HG02759 (cell line): ENCODE results near the gene MAPK14.
A peak's percentile ranks its signal among the peaks of the same experiment; 100 is the strongest.

Experiments
- ATAC-seq: cut with Tn5 transposase; IDR thresholded peaks from one replicate; pipeline ENCODE4 v1.9.1; 2021; ENCODE audit warnings: mild to moderate bottlenecking, moderate library complexity; ENCODE audit not compliant: unreplicated experiment

The MAPK14 gene

DNA sequence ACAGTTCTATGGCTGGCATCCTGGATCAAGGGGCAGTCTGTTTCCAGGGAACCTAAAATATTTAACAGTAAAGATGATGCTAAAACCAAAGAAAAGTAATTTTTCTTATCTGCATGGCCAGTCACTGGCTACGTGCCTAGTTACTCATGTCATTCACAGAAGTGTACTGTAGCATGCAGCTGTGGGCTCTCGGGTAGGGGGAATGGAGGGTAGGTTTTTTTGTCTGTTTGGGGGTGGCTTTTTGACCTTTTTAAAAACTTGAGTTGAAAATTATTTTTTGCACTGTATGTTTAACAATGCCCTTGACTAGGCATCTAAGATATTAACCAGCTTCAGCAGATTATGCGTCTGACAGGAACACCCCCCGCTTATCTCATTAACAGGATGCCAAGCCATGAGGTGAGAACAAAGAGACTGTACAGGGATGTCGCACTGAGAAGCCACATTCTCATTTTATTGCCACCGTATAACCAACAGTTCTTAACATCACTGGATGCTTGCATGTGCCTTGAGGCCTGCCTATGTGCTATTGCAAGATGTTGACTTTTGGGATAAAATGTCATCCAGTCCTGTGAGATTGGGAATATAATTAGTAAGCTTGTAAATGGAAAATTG lies 72.4 kb downstream of the MAPK14 start:
- no peak for ATAC-seq

DNA sequence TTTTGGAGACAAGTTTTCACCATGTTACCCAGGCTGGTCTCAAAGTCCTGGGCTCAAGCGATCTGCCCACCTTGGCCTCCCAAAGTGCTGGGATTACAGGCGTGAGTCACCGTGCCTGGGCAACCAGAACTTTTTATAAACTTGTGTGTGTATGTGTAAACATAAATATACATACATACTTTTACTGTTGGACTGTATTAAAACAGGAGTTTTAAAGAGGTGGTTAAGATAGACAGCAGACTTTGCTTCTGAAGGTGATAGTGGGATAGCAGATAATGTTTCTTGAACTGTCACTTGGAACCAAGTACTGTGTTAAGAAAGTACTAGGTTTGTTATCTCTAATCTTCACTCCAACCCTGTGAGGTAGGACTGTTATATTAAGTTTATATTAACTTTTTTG lies 74.1 kb downstream of the MAPK14 start:
- no peak for ATAC-seq

DNA sequence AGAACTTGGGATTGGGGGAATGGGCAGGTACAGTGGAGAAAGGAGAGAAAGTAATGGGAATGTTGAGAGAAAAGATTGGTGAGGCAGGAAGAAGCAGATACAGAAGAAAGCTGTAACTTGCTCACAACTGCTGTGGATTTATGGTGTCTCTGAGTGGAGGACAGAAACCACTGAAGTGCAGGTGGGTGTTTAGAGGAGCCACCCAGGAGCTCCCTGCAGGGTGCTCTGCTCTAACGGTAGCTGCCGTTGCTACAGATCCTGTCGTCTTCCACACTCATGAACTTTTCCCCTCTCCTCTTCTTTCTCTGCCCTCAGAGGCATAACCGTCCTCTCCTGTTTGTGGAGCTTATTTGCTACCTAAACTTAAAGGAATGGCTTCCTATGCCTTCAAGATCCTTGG lies 75.2 kb downstream of the MAPK14 start:
- ATAC-seq = no peak

DNA sequence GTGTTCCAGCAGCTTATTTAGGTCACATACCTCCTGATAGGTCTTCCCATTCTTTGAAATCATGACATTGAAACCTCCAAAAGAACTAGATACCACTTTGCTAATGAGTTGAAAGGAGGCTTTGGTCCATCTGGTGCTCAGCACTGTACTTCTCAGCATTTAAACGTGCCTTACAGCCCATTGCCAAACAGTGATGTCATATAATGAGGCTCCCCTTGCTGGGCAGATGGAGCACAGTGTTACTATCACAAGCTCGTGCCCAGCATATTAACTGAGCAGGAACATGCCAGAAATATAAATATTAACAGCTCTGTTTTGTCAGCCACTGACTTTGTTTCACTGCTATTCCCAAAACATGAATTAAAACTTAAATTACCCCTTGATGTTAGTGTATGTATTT lies 77.2 kb downstream of the MAPK14 start:
- ATAC-seq = no peak

DNA sequence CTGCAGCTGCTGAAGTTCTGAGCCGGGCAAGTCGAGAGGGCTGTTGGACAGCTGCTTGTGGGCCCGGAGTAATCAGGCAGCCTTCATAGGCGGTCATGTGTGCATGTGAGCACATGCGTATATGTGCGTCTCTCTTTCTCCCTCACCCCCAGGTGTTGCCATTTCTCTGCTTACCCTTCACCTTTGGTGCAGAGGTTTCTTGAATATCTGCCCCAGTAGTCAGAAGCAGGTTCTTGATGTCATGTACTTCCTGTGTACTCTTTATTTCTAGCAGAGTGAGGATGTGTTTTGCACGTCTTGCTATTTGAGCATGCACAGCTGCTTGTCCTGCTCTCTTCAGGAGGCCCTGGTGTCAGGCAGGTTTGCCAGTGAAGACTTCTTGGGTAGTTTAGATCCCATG lies 81.5 kb downstream of the MAPK14 start:
- ATAC-seq = no peak

DNA sequence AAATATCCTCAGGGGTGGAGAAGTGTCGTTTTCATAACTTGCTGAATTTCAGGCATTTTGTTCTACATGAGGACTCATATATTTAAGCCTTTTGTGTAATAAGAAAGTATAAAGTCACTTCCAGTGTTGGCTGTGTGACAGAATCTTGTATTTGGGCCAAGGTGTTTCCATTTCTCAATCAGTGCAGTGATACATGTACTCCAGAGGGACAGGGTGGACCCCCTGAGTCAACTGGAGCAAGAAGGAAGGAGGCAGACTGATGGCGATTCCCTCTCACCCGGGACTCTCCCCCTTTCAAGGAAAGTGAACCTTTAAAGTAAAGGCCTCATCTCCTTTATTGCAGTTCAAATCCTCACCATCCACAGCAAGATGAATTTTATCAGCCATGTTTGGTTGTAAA lies 82.4 kb downstream of the MAPK14 start:
- ATAC-seq = no peak

DNA sequence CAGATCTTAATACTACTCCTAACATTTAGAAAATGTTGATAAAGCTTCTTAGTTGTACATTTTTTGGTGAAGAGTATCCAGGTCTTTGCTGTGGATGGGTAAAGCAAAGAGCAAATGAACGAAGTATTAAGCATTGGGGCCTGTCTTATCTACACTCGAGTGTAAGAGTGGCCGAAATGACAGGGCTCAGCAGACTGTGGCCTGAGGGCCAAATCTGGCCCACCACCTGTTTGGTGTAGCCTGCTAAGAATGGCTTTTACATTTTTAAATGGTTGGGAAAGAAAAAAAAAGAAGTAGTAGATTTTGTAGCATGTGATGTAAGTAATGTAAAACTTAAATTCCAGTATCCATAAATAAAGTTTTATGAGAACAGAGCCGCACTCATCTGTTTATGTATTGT lies 83.3 kb downstream of the MAPK14 start:
- ATAC-seq = no peak

DNA sequence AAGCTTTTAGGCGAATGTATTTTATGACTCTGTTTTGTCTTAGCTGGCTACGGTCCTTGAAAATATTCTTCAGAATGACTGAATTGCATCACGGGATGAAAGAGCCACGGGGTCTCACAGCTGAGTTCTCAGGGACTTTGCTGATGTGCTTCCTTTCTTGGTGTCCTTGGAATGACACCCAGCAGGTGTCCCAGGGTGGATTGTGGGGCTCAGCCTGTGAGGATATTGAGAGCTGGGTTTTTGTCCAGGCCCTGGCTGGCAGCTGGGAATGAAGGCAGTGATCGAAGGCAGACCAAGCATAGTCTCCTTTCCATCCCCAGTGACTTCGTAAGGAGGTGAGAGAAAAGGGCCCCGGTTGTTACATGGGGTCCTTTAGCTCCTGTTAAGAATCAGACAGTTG lies 83.9 kb downstream of the MAPK14 start:
- ATAC-seq = no peak

DNA sequence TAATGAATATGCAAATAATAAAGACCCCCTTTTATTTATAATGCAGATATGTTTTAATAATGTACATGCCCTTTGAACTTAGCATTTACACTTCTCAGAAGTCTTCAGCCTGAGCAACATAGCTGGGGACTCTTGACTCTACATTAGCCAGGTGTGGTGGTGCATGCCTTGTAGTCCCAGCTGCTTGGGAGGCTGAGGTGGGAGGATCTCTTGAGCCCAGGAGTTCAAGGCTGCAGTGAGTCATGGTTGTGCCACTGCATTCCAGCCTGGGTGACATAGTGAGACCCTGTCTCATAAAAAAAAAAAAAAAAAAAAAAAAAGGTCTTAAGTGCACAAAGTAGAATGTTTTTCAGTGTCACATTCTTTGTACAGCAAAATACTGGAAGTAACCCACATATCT lies 85.4 kb downstream of the MAPK14 start:
- no peak for ATAC-seq

DNA sequence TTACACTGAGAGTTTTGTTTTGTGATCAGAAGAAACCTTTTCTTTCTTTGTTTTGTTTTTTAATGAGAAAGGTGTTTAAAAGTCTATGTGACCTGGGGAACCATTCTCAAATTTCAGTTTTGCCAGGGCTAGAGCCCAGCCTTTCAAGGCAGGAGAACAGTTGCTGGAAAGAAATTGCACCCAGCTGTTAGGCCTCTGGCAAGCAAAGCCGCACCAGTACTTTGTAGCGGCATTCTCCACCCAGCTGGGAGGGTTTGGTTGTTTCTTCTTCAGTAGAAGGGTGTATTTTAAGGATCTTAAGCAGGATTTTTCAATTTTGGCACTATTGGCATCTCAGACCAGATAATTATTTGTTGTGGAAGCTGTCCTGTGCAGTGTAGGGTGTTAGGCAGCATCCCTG lies 86.1 kb downstream of the MAPK14 start:
- ATAC-seq = no peak

DNA sequence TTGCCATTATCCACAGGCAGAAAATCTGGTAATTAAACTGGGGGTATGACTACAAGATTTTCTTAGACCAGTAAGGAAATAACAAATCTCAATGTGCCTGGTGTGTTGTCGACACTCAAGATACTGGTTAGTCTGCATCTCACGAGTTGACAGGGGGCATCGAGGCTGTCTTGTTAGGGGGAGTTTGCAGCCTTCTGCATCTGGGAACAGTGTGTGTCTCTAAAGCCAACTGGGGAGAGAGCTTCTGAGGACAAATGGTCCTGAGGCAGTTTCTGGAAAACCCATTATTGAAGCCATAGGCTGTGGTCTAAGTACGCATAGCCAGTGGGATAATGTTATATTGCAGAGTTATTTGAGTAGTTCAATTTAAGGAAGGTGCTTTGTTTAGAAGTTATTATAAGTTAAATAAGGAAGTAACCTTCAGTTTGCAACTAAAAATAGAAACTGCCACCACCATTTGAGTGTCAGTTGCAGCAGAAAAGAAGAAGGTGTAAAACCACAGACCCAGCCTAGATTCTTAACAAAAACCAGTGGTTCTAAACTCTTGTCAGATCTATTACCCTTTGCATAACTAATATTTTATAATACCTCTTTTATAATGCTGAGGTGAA lies 87.3 kb downstream of the MAPK14 start:
- ATAC-seq = peak; percentile 47

DNA sequence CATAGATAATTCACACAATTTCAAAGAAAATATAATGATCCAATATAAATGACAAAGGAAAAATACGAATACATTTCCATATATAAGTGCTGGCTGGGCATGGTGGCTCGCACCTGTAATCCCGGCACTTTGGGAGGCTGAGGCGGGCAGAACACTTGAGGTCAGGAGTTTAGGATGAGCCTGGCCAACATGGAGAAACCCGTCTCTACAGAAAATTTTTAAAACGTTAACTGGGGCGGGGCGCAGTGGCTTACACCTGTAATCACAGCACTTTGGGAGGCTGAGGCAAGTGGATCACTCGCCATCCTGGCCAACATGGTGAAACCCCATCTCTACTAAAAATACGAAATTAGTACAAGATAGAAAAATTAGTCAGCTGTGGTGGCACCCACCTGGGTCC lies 87.8 kb downstream of the MAPK14 start:
- ATAC-seq = no peak

DNA sequence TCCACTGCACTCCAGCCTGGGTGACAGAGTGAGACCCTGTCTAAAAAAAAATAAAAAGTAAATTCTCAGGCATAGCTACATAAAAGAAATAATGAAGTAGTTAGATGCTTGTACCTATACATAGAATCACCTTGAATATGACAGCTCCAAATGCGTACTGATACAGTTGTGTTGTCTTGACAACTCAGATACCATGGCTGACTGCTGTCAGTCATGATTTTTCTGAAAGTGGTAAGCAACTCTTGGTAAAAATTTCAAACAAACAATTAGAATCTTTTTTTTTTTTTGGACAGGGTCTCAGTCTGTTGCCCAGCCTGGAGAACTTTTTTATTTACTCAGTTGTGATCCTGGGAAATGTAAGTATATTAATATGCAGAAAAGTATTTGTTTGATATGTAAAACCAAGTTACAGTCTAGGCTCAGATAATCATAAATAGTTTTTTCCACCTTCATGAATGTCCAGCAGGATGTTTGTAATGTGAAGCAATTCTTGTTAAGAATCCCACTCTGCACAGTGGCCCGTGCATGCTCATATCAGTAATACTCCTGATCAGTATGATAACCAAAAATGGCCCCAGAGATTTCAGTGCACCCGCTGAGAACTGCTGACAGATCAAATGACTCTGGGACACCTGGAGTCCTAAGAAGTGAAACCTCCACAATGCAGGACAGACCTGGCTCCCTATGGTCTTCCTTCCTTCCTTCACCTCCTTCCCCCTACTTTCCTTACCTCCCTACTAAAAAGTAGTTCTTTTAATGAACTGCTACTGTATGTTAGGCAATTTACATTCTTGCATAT lies 88.7 kb downstream of the MAPK14 start:
- no peak for ATAC-seq

DNA sequence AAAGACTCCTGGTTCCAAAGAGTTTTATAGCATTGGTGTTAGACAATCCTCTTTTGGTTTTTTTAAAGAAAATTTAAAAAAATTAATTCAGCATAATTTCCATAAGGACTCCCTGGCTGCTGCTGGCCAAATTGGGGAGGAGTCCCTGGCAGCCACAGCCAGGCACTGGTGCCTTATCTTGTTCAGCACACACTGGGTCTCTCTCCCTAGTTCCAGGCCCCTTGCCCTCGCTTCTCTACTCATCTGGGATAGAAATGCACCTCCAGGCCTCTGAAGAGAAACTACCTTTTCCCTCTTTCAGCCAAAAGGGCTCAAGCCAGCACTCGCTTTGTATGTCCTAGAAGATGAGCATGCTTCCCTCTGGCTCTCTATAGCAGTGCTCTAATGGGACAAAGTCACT lies 89.3 kb downstream of the MAPK14 start:
- no peak for ATAC-seq

DNA sequence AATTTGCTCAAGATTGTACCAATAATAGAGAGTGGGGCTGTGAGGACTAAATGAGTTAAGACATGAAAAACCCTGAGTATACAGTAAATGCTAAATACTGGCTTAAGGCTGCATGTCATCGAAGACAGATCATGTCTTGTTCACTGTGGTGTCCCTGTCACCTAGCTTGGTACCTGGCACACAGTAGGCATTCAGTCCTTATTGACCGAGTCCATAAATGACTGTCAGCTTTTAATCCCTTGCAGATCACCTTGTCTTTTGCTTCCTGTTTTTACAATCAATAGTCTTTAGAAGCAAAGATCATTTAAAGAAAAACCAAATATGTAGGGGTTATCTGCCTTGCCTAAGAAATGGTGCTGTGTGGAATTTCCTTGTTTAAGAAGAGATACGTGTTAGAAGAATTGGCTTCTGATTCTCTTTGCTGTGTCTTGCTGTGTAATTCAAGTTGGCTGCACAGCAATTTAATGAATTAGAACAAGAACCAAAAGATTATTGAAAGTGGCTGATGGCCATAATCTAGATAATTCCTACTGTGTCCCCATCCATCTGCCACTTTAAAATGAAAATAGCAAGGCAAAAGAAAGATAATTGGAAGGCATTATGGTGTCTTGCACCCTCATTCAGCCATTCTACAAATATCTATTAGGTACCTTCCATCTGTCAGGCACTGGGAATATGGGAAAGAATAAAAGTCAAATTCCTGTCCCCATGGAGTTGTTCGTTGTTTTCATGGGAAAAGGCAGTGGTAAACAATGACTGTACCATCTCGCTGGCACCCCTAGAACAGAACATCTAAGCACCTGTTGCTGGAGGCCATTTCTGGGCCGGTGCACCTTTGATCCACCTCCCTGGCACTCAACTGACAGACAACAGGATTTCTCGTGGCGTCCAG lies 90.3 kb downstream of the MAPK14 start:
- no peak for ATAC-seq

DNA sequence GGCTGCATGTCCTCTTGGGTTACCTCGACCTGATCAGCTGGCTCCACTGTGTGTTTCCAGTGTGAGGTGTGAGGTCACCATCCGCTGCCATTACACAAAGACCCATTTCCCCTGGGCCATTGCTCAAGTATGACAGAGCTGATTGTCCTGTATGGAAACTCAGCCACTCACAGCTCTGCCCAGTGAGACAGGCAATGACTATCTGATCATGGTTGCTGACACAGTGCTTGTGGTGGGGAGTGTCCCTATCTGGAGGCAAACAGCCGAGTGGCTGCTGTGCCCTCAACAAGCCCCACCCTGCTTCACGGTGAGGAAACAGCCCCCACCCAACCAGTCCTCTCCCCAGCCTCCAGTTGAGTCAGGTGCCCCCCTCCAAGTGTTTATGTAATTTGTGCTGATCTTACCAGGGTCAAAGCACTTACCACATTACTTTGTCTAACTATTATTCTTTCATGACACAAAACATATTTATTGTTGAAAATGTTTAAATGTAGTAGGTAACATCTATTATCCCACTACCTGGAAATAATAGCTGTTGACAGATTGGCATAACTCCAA lies 91.0 kb downstream of the MAPK14 start:
- no peak for ATAC-seq

DNA sequence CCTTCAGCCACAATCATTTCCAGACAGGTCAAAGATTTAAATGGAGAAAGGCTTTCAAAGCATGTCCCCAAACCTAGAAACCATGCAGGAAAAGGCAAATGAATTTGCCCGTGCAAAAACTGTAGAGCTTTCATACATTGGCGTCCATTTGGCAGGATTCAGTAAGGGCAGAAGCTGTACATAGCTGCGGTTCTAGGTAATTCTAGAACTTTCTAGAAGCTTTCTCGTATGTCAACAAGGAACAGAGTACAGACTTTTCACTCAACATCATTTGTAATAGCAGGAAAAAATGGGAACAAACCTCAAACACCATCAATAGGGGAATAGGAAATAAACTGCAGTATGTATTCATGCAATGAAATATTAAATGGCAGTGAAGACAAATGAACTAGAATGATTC lies 91.6 kb downstream of the MAPK14 start:
- ATAC-seq = no peak

DNA sequence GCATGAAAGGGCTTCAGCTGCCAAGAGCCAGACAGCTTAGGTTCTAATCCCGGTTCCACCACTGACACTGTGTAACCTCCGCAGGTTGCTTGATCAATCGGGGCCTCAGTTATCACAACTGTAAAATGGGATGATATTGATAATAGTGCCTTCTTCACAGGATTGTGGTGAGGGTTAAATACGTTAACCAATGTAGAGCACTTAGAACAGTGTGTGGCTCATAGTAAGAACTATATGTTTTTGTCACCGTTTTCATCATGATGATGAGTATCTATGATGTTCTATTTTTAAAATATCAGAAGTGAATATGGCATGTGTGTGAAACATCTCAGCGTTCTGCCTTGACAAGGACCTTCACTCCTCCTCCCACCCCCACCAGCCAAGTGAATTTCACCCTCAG lies 92.4 kb downstream of the MAPK14 start:
- no peak for ATAC-seq

DNA sequence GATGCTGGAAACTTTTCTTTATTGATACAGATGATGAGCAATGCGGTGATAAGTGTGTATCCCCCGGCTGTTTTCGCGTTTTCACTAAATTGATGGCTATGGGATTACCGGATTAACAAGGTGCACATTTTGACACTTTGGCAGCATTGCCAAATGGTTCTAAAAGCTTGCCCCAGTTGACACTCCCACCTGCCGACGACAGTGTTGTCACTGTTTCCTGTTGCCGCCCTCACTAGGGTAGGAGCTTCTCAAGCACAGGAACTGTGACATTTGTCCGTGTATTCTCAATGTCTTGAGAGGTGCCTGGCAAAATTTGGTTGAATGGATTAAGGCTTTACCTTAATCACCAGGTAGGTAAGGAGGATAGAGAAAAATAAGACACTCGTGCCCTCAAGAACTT lies 92.9 kb downstream of the MAPK14 start:
- no peak for ATAC-seq

DNA sequence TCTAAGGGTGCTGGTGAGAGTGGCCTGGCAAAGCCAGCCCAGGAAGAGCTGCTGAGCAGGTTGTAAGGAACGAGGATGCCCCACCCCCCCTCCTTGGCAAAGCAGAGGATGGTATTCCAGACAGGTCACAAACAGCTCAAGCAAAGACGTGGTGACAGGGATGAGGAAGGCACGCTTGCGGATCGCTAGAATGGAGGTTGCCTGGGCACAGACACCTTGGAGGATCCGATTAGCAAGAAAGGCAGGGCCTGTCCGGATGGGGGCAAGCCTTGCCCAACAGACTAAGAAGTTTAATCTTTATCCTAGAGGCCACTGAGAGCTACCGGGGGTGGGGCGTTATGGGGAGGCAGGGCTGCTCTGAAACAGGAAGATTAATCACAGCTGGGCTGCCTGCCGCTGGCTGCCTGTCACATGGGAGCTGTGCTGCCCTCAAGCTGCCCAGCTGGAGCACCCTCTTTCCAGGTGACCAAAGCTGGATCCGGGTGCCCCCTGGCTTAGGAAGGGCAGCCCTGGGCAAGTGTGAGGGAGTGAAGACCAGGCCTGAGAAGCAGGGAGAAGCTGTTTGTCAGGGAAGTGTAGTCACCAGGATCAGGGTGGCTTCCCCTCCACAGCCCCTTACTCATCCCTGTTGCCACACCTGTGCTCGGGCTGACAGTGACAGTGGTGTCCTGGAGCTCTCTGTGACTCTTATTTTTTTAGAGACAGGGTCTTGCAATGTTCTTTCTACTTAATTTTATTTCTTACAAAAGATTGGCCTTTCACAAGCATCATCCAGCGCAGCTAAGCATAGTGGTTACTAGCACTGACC lies 93.6 kb downstream of the MAPK14 start:
- ATAC-seq = no peak
